HCT116 (cell line): ENCODE data around the gene SZRD1. TPM values are rescaled to one million over a fixed set of nuclear protein-coding genes. Genes with fewer than 3 reads are reported as not detected.

Experiments
- ATAC-seq: fragments of 200-7000 bp; cut with Tn5 transposase; 2 replicates; pipeline ENCODE4 v1.9.1; 2020; ENCODE audit warnings: mild to moderate bottlenecking, moderate library complexity
- BruUV-seq: library from RNA; stranded (reverse); fragments of 400-500 nt; replicated peaks from 2 replicates; lab custom pipeline; 2021; lab: Mats Ljungman, UMichigan
- CTCF ChIA-PET: fragments of 300-600 bp; sonication (Branson Sonifier 250); formaldehyde crosslinking; loops from one replicate; lab custom pipeline; 2021; ENCODE audit warnings: antibody characterized with exemption; lab: Charles Lee
- POLR2A ChIA-PET: fragments of 300-600, 350-600 bp; sonication (Branson Sonifier 250); formaldehyde crosslinking; loops from one replicate; lab custom pipeline; 2021; ENCODE audit warnings: antibody characterized with exemption; lab: Charles Lee
- RAD21 ChIA-PET, 2 experiments: fragments of 300-600 bp; sonication (Branson Sonifier 250); formaldehyde crosslinking; loops; one replicate each; lab custom pipeline; 2023; ENCODE audit warnings: low total read pairs in 2 of 2; ENCODE audit not compliant: uncharacterized antibody in 2 of 2, unreplicated experiment in 2 of 2, low non-redundant PET in 1 of 2; lab: Charles Lee
- DNase-seq: peaks from one replicate; pipeline ENCODE4 v3.0.0-alpha.2; 2010; ENCODE audit warnings: low read depth, low spot score
- H2AFZ ChIP-seq: fragments of 200-600 bp; shearing (Covaris generic), sonication (generic); 2 replicates; pipeline ENCODE4 v1.6.1; 2017; ENCODE audit warnings: low read depth, mixed run types, mixed read lengths, antibody characterized with exemption, low read length; ENCODE audit not compliant: poor library complexity, severe bottlenecking
- H3K27ac ChIP-seq: 2 replicates; pipeline ENCODE4 v1.5.1; 2012; ENCODE audit warnings: low read depth, low read length
- H3K27me3 ChIP-seq: fragments of 200-600 bp; sonication (generic); 2 replicates; pipeline ENCODE4 v1.6.1; 2016; ENCODE audit warnings: mixed run types, low read length, mixed read lengths; ENCODE audit not compliant: insufficient read depth
- H3K36me3 ChIP-seq, 2 experiments: fragments of 200-500 bp in 1 of 2; fragments of 200-600 bp in 1 of 2; sonication (Bioruptor generic) in 1 of 2; sonication (generic) in 1 of 2; 2 replicates each; pipeline versions ENCODE4 v1.5.1 to v1.6.1; 2014 to 2016; ENCODE audit warnings: low read length in 2 of 2, inconsistent platforms in 1 of 2, mixed read lengths in 1 of 2, mixed run types in 1 of 2; ENCODE audit not compliant: insufficient read depth in 2 of 2, control insufficient read depth in 1 of 2
- H3K4me1 ChIP-seq, 2 experiments: fragments of 200-600 bp in 1 of 2; sonication (generic) in 1 of 2; 2 replicates each; pipeline versions ENCODE4 v1.5.1 to v1.6.1; 2012 to 2017; ENCODE audit warnings: low read length in 2 of 2, inconsistent platforms in 1 of 2, mild to moderate bottlenecking in 1 of 2, mixed read lengths in 1 of 2, mixed run types in 1 of 2, moderate library complexity in 1 of 2; ENCODE audit not compliant: insufficient read depth in 2 of 2, control insufficient read depth in 1 of 2
- H3K4me2 ChIP-seq: fragments of 200-600 bp; sonication (generic); 2 replicates; pipeline ENCODE4 v1.6.1; 2017; ENCODE audit warnings: mixed run types, low read length, mixed read lengths
- H3K4me3 ChIP-seq, 2 experiments: fragments of 200-600 bp in 1 of 2; sonication (generic) in 1 of 2; replicated peaks in 1 of 2; 2 replicates each; pipeline ENCODE4 v1.5.1; 2011 to 2016; ENCODE audit warnings: low read length in 2 of 2, control low read depth in 1 of 2, low read depth in 1 of 2, mild to moderate bottlenecking in 1 of 2, mixed read lengths in 1 of 2, mixed run types in 1 of 2
- H3K79me2 ChIP-seq: fragments of 200-600 bp; sonication (generic); 2 replicates; pipeline ENCODE4 v1.6.1; 2017; ENCODE audit warnings: mild to moderate bottlenecking, mixed run types, low read length, moderate library complexity, mixed read lengths; ENCODE audit not compliant: insufficient read depth
- H3K9ac ChIP-seq: fragments of 200-600 bp; sonication (generic); 2 replicates; pipeline ENCODE4 v1.6.1; 2016; ENCODE audit warnings: low read length, mixed read lengths
- H3K9me2 ChIP-seq: fragments of 200-600 bp; sonication (generic), shearing (Covaris generic); 2 replicates; pipeline ENCODE4 v1.6.1; 2017; ENCODE audit warnings: mixed run types, mild to moderate bottlenecking, moderate library complexity; ENCODE audit not compliant: insufficient read depth
- H3K9me3 ChIP-seq, 2 experiments: fragments of 200-500 bp in 1 of 2; fragments of 200-600 bp in 1 of 2; sonication (Bioruptor generic) in 1 of 2; sonication (generic) in 1 of 2; 2 replicates each; pipeline ENCODE4 v1.6.1; 2014 to 2017; ENCODE audit warnings: low read length in 2 of 2, mixed read lengths in 2 of 2, inconsistent platforms in 1 of 2, low read depth in 1 of 2, mild to moderate bottlenecking in 1 of 2, mixed run types in 1 of 2, moderate library complexity in 1 of 2; ENCODE audit not compliant: control insufficient read depth in 1 of 2, insufficient read depth in 1 of 2
- H4K20me1 ChIP-seq: fragments of 200-600 bp; sonication (generic), shearing (Covaris generic); 2 replicates; pipeline ENCODE4 v1.6.1; 2017; ENCODE audit warnings: mixed run types, mild to moderate bottlenecking, moderate library complexity; ENCODE audit not compliant: insufficient read depth
- CBX3 ChIP-seq: IDR thresholded peaks from 2 replicates; pipeline ENCODE4 v1.6.1; 2012; ENCODE audit warnings: low read depth
- EGR1 ChIP-seq: IDR thresholded peaks from 2 replicates; pipeline ENCODE4 v1.6.1; 2012; ENCODE audit warnings: low read depth
- ELF1 ChIP-seq: IDR thresholded peaks from 2 replicates; pipeline ENCODE4 v1.6.1; 2012; ENCODE audit warnings: low read depth, borderline replicate concordance
- POLR2A ChIP-seq: IDR thresholded peaks from 2 replicates; pipeline ENCODE4 v1.7.0; 2011; ENCODE audit warnings: borderline replicate concordance; ENCODE audit not compliant: insufficient read depth, insufficient read length; ENCODE audit errors: extremely low read depth
- POLR2AphosphoS5 ChIP-seq: IDR thresholded peaks from 2 replicates; pipeline ENCODE4 v1.6.1; 2011; ENCODE audit warnings: mild to moderate bottlenecking, low read depth, low read length, moderate library complexity
- RAD21 ChIP-seq: IDR thresholded peaks from 2 replicates; pipeline ENCODE4 v1.6.1; 2012; ENCODE audit warnings: low read depth, mild to moderate bottlenecking
- SIN3A ChIP-seq: IDR thresholded peaks from 2 replicates; pipeline ENCODE4 v1.6.1; 2012; ENCODE audit warnings: low read depth
- SRF ChIP-seq: IDR thresholded peaks from 2 replicates; pipeline ENCODE4 v1.6.1; 2012; ENCODE audit warnings: low read depth
- TCF7L2 ChIP-seq: IDR thresholded peaks from 2 replicates; pipeline ENCODE4 v1.7.0; 2011; ENCODE audit warnings: borderline replicate concordance, inconsistent platforms; ENCODE audit not compliant: insufficient read depth, insufficient read length; ENCODE audit errors: extremely low read depth
- YY1 ChIP-seq: IDR thresholded peaks from 2 replicates; pipeline ENCODE4 v1.6.1; 2011; ENCODE audit warnings: low read length, low read depth, moderate library complexity, mild to moderate bottlenecking; ENCODE audit not compliant: insufficient replicate concordance; ENCODE audit errors: extremely low read depth
- ZFX ChIP-seq: fragments of 450-650 bp; IDR thresholded peaks from 2 replicates; pipeline ENCODE4 v1.6.1; 2017
- ZNF274 ChIP-seq: fragments of 200-500 bp; sonication (Bioruptor generic); IDR thresholded peaks from 2 replicates; pipeline ENCODE4 v1.6.1; 2014; ENCODE audit warnings: mild to moderate bottlenecking, low read depth, low read length, inconsistent platforms
- intact Hi-C: fragments of 100-400 bp; cut with micrococcal nuclease; formaldehyde crosslinking; loops from 2 replicates; pipeline ENCODE4 v1.10.0; 2022
- total RNA-seq: library from RNA; stranded (reverse); gene quantifications from one replicate; pipeline ENCODE4 v1.2.1, GENCODE V29; 2021; ENCODE audit not compliant: unreplicated experiment
- TF ChIP-seq, protein P1 (sequence below), 3 experiments: fragments of 200-600 bp in 1 of 3; sonication (generic) in 1 of 3; IDR thresholded peaks in 2 of 3; conservative IDR thresholded peaks in 1 of 3; 2 replicates each; pipeline ENCODE4 v1.5.1; 2012 to 2017; ENCODE audit warnings: low read depth in 2 of 3, low read length in 2 of 3, antibody characterized with exemption in 1 of 3, borderline replicate concordance in 1 of 3, control low read depth in 1 of 3, mild to moderate bottlenecking in 1 of 3, mixed read lengths in 1 of 3, mixed run types in 1 of 3, moderate library complexity in 1 of 3; ENCODE audit not compliant: insufficient read depth in 1 of 3

SZRD1 gene
- total RNA-seq, 1 experiment from 2014 or later = 141 TPM

DNA sequence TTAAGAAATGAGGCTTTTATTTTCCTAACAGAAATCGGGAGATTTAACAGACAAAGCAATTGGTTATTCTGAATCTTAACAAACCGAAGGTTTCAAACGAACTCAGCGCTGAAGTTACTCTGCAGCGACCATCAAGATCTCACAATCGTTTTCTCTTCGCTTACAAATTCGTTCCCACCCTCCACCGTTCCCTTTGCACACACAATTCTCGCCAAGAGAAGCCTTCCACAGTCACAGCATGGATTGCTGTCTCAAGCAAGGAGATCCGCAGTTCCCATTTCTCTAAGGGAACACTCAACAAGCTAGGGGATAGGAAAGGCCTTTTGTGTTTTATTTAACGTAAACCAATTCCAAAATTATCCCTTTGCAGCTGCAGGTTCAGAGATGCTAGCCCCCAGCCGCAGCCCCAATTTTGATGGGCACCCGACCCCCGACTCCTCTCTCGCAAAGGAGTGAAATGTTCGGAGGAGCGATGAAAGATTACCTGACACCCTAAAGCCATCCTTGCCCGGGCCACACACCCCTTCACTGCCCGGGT, 15.5 kb upstream of the SZRD1 start:
- BruUV-seq = TSS peak; percentile 54
- no peaks in the 10 kb centered on the region for H3K9me2 ChIP-seq
- ATAC-seq = no peak

DNA sequence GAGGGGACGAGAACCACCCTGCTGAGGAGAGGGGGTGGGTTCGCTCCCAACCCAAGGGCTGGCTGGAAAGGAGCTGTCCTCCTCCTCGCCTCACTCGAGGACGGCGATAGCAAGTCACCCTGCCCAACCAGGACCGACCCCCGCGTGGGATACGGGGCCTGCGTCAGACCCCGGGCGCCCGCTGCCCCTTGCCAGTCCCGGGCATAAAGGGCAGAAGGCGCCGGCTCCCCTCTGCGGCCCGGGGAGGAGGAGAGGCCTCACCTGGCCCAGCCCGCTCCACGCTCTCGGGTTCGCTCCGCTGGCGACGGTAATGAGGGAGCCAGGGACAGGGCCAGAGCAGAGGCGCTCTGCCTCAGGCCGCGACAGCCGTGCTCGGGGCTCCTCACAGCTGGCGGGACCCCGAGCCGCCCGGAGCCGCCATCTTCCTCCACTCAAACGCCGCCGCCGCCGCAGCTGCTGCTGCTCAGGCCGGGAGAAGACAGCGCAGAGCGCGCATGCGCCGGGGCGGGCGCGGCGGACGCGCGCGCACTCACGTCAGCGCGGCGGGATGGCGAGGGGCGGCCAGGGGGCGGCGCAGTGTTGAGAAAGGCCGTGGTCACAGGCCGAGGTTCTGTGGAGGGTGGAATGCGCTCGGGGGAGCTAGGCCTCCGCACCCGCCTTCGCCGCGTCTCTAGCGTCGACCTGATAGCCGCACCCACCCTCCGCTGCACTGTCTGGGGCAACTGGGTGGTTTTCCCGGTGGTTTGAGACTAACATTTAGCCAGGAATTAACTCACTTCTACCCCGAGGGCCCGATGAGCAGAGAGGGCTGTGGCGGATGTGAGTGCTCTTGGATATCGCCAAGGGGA, 14.8 kb upstream of the SZRD1 start, which contains the start of gene FBXO42:
TSS of gene FBXO42 (minus strand) at position 487 of the 848 bp plus-strand sequence. CDS start 37,062 bp downstream, outside the sequence.
- Histone ChIP-seq H3K27me3 (no peaks in the 10 kb centered on the region), H3K79me2 (peaks cover 48% of the 10 kb centered on the region), H3K36me3 (no peaks in the 10 kb centered on the region), H3K4me3 (peak within 1 kb of the TSS; percentile 73 to 96), H3K9me2 (no peaks in the 10 kb centered on the region), H4K20me1 (peaks cover 4% of the 10 kb centered on the region; the same call in 1 of the 2 replicates), H3K4me1 (peaks cover 23 to 39% of the 10 kb centered on the region in 2 experiments), H3K27ac (peak within 1 kb of the TSS; percentile 72), H3K4me2 (peak within 1 kb of the TSS; percentile 85), H3K9me3 (no peaks in the 10 kb centered on the region), H2AFZ (no peak within 1 kb of the TSS), H3K9ac (peak within 1 kb of the TSS; percentile 87)
- ChIA-PET CTCF (interaction anchor here (1.6 to 3.7 kb wide), 2 partner anchors 11 to 269 kb away, joined by 6 to 24 read pairs; no protein-coding TSS in a partner anchor), RAD21 (no interaction called here), POLR2A (interaction anchor here (0.6 to 1.0 kb wide), 3 partner anchors 10 to 144 kb away, joined by 3 to 4 read pairs (median 3); no protein-coding TSS in a partner anchor)
- DNase-seq (peak; percentile 68), ATAC-seq (peak; percentile 92)
- TF ChIP-seq TCF7L2 = peak; percentile 69
- no peak for TF ChIP-seq EGR1
- no peak for TF ChIP-seq ELF1
- TF ChIP-seq POLR2A = peak; percentile 93
- no peak for TF ChIP-seq ZNF274
- TF ChIP-seq RAD21 = no peak
- TF ChIP-seq POLR2AphosphoS5 = peak; percentile 95
- no peak for TF ChIP-seq CBX3
- peak; percentile 94 for TF ChIP-seq ZFX
- TF ChIP-seq YY1 = peak; percentile 88
- TF ChIP-seq, protein P1, sequence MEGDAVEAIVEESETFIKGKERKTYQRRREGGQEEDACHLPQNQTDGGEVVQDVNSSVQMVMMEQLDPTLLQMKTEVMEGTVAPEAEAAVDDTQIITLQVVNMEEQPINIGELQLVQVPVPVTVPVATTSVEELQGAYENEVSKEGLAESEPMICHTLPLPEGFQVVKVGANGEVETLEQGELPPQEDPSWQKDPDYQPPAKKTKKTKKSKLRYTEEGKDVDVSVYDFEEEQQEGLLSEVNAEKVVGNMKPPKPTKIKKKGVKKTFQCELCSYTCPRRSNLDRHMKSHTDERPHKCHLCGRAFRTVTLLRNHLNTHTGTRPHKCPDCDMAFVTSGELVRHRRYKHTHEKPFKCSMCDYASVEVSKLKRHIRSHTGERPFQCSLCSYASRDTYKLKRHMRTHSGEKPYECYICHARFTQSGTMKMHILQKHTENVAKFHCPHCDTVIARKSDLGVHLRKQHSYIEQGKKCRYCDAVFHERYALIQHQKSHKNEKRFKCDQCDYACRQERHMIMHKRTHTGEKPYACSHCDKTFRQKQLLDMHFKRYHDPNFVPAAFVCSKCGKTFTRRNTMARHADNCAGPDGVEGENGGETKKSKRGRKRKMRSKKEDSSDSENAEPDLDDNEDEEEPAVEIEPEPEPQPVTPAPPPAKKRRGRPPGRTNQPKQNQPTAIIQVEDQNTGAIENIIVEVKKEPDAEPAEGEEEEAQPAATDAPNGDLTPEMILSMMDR (IDR thresholded peaks at IDR 0.05 in 2 of 3, conservative IDR thresholded peaks at IDR 0.05 in 1 of 3; ENCODE audit: borderline replicate concordance in 1 of 3, insufficient read depth in 1 of 3, low read depth in 2 of 3, low read length in 2 of 3) = peak in 2 of 3 experiments; percentile 3 to 24; a peak in 1 of 6 replicates
- BruUV-seq = no TSS peak
- intact Hi-C loops = no loop called here

More for the DNA sequence above, 15.5 kb upstream of the SZRD1 start:
- ChIA-PET POLR2A (interaction anchor here (0.6 to 1.0 kb wide), 3 partner anchors 11 to 144 kb away, joined by 3 to 4 read pairs (median 3); no protein-coding TSS in a partner anchor), RAD21 (no interaction called here), CTCF (interaction anchor here (1.6 to 3.7 kb wide), 2 partner anchors 11 to 270 kb away, joined by 6 to 24 read pairs; no protein-coding TSS in a partner anchor)
- H3K9ac ChIP-seq = peak overlapping the region; percentile 87
- H3K27ac ChIP-seq = peak overlapping the region; percentile 72
- no peaks in the 10 kb centered on the region for H3K36me3 ChIP-seq
- peaks cover 55% of the 10 kb centered on the region for H3K79me2 ChIP-seq
- intact Hi-C loops = no loop called here
- no peak for DNase-seq
- H4K20me1 ChIP-seq = peaks cover 4% of the 10 kb centered on the region; the same call in 1 of the 2 replicates
- H3K4me2 ChIP-seq = peak overlapping the region; percentile 85
- peak overlapping the region; percentile 73 to 96 for H3K4me3 ChIP-seq
- H2AFZ ChIP-seq = no peak overlapping the region
- H3K9me3 ChIP-seq = no peaks in the 10 kb centered on the region
- no peaks in the 10 kb centered on the region for H3K27me3 ChIP-seq
- TF ChIP-seq SIN3A = 0 out of 2 replicates have a peak, but pooled peaks have one; percentile 13
- no peak for TF ChIP-seq SRF
- H3K4me1 ChIP-seq = peaks cover 23 to 39% of the 10 kb centered on the region in 2 experiments
